Esophagus (tissue), 2 donors: ENCODE data around the gene ZNF836. TPM values are rescaled to one million over a fixed set of nuclear protein-coding genes. Genes with fewer than 3 reads are reported as not detected.
A peak's percentile ranks its signal among the peaks of the same experiment; 100 is the strongest.

ENCODE experiments used
- H3K27ac ChIP-seq, 2 donors: one replicate each; pipeline ENCODE4 v1.5.1; 2013; ENCODE audit warnings: low read depth in 2 of 2, mild to moderate bottlenecking in 2 of 2, inconsistent platforms in 1 of 2, low read length in 1 of 2, moderate library complexity in 1 of 2
- H3K27me3 ChIP-seq, 2 donors: one replicate each; pipeline ENCODE4 v1.6.1; 2013; ENCODE audit warnings: low read length in 2 of 2, control low read depth in 1 of 2, mild to moderate bottlenecking in 1 of 2; ENCODE audit not compliant: insufficient read depth in 2 of 2, control insufficient read depth in 1 of 2
- H3K36me3 ChIP-seq, 2 donors: one replicate each; pipeline ENCODE4 v1.6.1; 2013; ENCODE audit warnings: low read length in 1 of 2; ENCODE audit not compliant: control insufficient read depth in 2 of 2, insufficient read depth in 2 of 2
- H3K4me1 ChIP-seq, 2 donors: one replicate each; pipeline ENCODE4 v1.6.1; 2013; ENCODE audit warnings: low read length in 1 of 2; ENCODE audit not compliant: control insufficient read depth in 2 of 2, insufficient read depth in 2 of 2
- H3K4me3 ChIP-seq, 2 donors: one replicate each; pipeline ENCODE4 v1.5.1; 2013; ENCODE audit warnings: low read length in 2 of 2, mild to moderate bottlenecking in 2 of 2, low read depth in 1 of 2, moderate library complexity in 1 of 2
- H3K9me3 ChIP-seq, 2 donors: one replicate each; pipeline ENCODE4 v1.6.1; 2013; ENCODE audit warnings: mild to moderate bottlenecking in 2 of 2, low read depth in 1 of 2, low read length in 1 of 2, moderate library complexity in 1 of 2; ENCODE audit not compliant: control insufficient read depth in 2 of 2, insufficient read depth in 1 of 2
- WGBS, 2 donors: extraction: QIAGEN DNeasy Blood & Tissue Kit; methylation state at CpG; one replicate each; pipeline ENCODE4 v1.1.7; 2013; 5-methylcytosine and 5-hydroxymethylcytosine counted together
- polyA plus RNA-seq, 2 donors: library from polyadenylated mRNA; stranded (reverse); fragments of 200-250 nt; gene quantifications; one replicate each; pipeline ENCODE4 v1.2.3, GENCODE V29; 2013
- donor health status: healthy with polysubstance abuse.
- donor health status: Bipolar disorder and iron deficiency.

The ZNF836 gene
- polyA plus RNA-seq, 2 donors, result 3.0 to 4.4 TPM

DNA sequence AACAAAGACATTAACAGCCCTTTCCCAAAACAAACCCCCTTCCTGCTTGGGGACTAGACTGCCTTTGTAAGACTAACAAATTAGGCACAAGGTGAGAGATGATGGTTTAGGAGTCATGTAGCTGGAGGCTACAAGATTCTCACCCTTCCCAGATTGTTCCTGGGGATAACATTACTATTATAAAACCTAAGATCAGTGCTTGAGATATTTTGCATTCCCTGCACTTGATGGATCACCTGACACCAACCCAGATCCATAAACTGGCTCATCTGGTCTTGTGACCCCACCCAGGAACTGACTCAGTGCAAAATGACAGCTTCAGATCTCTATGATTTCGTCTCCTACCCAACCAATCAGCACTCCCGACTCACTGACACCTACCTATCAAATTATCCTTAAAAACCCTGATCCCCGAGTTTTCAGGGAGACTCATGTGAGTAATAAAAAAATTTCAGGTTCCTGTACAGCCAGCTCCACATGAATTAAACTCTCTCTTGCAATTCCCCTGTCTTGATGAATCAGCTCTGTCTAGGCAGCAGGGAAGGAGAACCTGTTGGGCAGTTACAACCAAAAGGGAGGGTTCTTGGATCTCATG, 29.3 kb downstream of the ZNF836 start:
- Histone ChIP-seq H3K4me1 (no peaks in the 10 kb centered on the region), H3K27me3 (no peaks in the 10 kb centered on the region), H3K27ac (peak overlapping the region; percentile 14 to 57), H3K36me3 (no peaks in the 10 kb centered on the region), H3K9me3 (no peaks in the 10 kb centered on the region), H3K4me3 (no peak overlapping the region)
- WGBS, 2 donors, result 54 to 72% methylated on average over 3 of the region's 3 CpGs

DNA sequence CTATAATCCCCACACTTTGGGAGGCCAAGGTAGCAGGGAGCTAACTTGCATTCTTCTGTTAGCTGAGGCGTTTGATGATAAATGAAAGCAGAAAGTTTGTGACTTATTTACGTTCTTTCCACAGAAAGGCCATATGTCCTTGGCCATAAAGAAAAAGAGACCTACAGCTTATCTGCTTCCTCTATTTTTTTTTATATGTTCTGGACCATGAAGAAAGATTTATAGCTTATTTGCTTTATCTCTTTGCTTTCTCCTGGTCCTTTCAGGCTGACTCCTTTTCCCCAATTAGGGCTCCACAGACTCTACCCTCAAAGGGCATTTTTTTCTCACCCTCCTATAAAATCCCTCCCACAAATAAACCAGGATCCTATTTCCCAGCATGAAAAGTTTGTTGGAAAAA, 30.2 kb downstream of the ZNF836 start:
- no peak overlapping the region for H3K27ac ChIP-seq

DNA sequence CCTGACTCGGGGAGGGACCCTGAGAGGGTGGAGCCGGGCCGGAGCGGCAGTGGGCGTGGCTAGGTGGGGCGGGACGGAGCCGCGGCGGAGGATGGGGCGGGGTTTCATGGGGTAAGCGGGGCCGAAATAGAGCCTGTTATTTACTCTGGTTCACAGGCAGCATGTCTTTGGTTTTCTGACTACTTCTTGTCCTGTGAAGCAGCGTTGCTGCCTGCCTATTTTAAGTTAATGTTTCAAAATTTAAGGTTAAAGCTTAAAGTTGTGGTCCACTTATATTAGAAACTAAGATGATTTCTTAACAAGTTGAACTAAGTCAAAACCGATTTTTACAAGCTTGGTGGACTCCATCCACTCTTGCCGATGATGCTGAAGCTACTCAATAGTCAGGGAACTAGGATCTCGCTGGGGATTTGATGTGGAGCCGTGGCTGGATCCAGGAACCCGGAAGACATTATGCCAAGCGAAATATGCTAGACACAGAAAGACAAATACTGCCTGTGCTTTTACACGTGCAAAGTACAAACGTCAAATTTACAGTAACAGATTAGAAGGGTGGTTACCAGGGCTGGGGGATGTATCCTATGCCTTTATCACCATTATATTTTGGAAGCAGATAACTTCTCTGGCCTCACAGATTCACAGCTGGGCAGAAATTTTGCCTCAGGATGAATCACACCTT, 31.2 kb downstream of the ZNF836 start:
- WGBS, 2 donors, result 9 to 14% methylated on average over 22 of the region's 22 CpGs
- Histone ChIP-seq H3K27me3 (no peaks in the 10 kb centered on the region), H3K9me3 (peaks cover 0 to 2% of the 10 kb centered on the region in 2 donors), H3K4me1 (no peaks in the 10 kb centered on the region), H3K4me3 (peak overlapping the region in 1 of 2 donors; percentile 83), H3K36me3 (no peaks in the 10 kb centered on the region), H3K27ac (peak overlapping the region; percentile 61 to 96)

More for the DNA sequence above, 30.2 kb downstream of the ZNF836 start:
- Histone ChIP-seq H3K4me3 (no peak overlapping the region), H3K27me3 (no peaks in the 10 kb centered on the region), H3K4me1 (no peaks in the 10 kb centered on the region), H3K9me3 (no peaks in the 10 kb centered on the region), H3K36me3 (no peaks in the 10 kb centered on the region)
- WGBS, 2 donors, result 72 to 84% methylated on average over 2 of the region's 2 CpGs

DNA sequence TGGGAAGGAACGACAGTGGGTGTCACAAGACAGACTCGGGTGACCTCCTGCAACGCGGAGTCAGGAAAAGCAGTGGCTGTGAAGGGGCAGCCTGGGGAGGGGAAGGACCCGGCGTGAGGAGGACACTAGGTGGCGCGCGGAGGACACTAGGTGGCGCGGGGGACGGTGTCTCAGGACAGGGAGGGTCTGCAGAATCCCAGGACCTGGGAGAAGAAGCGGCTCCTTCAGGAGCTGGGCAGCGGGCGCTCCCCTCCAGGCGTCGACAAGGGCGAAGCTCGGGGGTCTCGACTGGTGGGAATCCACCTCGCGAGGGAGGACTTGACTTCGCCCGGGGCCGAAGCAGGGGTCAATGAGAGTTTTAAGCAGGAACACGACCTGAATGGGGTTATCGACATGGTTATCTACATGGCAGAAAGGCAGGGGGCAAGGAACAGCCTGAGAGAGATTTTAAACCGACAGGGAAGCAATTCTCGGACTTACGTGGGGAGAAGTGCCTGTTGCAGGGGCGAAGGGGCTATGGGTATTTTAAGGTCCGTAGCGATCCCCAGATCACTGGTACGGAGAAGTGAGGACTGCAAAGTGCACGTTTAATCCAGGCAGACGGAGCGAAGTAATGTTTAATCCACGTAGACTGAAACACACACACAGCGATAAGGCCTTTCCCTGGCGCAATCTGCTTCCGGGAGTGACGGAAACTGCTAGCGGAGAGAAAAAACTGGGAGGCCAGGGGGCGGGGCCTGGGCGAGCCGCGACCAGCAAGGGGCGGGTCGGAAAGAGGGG, 32.0 kb downstream of the ZNF836 start, which contains the start of gene ZNF616:
Gene ZNF616 (minus strand): TSS at position 687 of the 780 bp plus-strand sequence. CDS start 9,426 bp downstream, outside the sequence.
- Histone ChIP-seq H3K9me3 (peaks cover 0 to 5% of the 10 kb centered on the region in 2 donors), H3K27ac (peak within 1 kb of the TSS; percentile 96), H3K27me3 (no peaks in the 10 kb centered on the region), H3K36me3 (no peaks in the 10 kb centered on the region), H3K4me1 (no peaks in the 10 kb centered on the region), H3K4me3 (peak within 1 kb of the TSS; percentile 75 to 83)
- WGBS, 2 donors, result 0 to 1% methylated on average over 48 to 49 of the region's 49 CpGs

DNA sequence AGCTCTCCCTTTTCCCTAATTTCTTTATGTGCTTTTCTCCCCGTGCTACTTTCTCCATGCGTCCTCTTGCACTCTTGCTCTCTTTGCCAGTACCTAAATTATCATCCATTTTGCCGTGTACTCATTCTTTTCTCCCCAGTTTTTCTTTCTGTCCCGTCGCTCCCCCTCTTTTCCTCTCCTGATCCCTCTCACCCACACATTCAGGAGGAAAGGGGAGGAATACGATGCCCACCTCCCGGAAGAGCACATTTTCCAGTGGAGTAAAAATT, 32.5 kb downstream of the ZNF836 start:
- H3K27me3 ChIP-seq, result no peaks in the 10 kb centered on the region
- H3K9me3 ChIP-seq, result peaks cover 0 to 5% of the 10 kb centered on the region in 2 donors
- peak overlapping the region; percentile 75 to 83 for H3K4me3 ChIP-seq
- WGBS, 2 donors, result 0 to 1% methylated on average over 7 of the region's 7 CpGs
- H3K36me3 ChIP-seq, result no peaks in the 10 kb centered on the region
- peak overlapping the region; percentile 96 for H3K27ac ChIP-seq
- no peaks in the 10 kb centered on the region for H3K4me1 ChIP-seq

DNA sequence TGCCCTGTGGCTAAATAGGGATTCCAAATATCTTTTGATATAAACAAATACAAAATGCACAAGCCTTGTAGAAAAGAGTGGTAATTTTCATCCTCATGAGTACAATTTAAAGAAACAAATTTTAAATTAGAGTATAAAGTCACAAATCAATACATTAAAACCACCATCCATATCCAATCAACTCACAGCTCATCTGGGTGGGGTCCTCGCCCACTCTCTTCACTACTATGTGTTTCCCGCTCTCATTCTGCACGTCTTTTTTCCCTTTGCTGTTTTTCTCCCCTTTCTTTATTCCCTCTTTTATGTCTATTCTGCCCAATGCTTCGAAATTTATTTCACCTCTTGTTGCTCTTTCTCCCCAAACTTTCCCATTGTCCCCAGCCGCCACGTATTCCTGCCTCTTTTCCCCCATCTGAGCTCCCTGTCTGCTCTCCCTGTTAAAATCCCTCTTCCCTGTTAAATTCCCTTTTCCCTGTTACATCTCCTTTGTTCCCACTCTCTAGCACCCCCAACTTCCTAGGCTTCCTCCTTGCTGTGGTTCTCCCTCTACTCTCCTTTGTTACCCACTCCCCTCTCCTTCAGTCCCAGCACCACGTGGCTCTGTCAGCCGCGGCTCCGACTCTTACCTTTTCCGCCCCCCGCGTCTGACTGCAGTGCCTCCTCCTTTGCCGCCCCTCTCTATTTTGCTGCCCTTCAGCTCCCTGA, 33.0 kb downstream of the ZNF836 start:
- 6 to 11% methylated on average over 14 of the region's 14 CpGs for WGBS, 2 donors
- Histone ChIP-seq H3K27me3 (no peaks in the 10 kb centered on the region), H3K36me3 (no peaks in the 10 kb centered on the region), H3K9me3 (peaks cover 4 to 8% of the 10 kb centered on the region in 2 donors), H3K4me3 (peak overlapping the region; percentile 75 to 83), H3K4me1 (no peaks in the 10 kb centered on the region), H3K27ac (peak overlapping the region; percentile 67 to 96)

DNA sequence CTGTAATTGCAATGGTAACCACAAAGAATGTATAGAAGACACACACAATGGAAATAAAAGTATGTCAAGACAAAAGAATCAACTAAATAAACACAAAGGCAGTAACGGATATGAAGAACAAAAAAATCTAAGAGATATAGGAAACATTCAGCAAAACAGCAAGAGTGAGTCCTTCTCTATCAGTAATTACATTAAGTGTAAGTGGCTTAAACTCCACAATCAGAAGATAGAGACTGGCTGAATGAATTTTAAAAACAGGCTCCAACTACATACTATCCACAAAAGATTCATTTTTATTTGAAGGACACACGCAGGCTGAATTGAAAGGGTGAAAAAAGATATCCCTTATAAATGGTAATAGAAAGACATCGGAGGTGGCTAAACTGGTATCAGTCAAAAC, 51.1 kb downstream of the ZNF836 start:
- peaks cover 25 to 34% of the 10 kb centered on the region in 2 donors for H3K36me3 ChIP-seq
- H3K9me3 ChIP-seq, result peaks cover 0 to 30% of the 10 kb centered on the region in 2 donors

DNA sequence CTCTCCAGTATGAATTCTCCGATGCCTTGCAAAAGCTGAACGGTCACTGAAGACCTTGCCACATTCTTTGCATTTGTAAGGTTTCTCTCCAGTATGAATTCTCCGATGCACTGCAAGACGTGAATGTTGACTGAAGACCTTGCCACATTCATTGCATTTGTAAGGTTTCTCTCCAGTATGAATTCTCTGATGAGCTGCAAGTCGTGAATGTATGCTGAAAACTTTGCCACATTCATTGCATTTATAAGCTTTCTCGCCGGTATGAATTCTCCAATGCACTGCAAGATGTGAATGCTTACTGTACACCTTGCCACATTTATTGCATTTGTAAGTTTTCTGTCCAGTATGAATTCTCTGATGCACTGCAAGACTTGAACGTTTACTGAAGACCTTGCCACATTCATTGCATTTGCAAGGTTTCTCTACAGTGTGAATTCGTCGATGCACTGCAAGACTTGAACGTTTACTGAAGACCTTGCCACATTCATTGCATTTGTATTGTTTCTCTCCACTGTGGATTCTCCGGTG, 55.8 kb downstream of the ZNF836 start:
- peaks cover 3 to 32% of the 10 kb centered on the region in 2 donors for H3K9me3 ChIP-seq
- no peaks in the 10 kb centered on the region for H3K4me1 ChIP-seq
- 96 to 98% methylated on average over 12 of the region's 12 CpGs for WGBS, 2 donors
- peaks cover 12 to 21% of the 10 kb centered on the region in 2 donors for H3K36me3 ChIP-seq
- H3K4me3 ChIP-seq, result no peak overlapping the region
- no peak overlapping the region for H3K27ac ChIP-seq
- no peaks in the 10 kb centered on the region for H3K27me3 ChIP-seq

More for the DNA sequence above, 51.1 kb downstream of the ZNF836 start:
- H3K27ac ChIP-seq, result no peak overlapping the region
- H3K4me3 ChIP-seq, result no peak overlapping the region
- no peaks in the 10 kb centered on the region for H3K4me1 ChIP-seq
- 93 to 96% methylated on average over 3 of the region's 3 CpGs for WGBS, 2 donors
- H3K27me3 ChIP-seq, result no peaks in the 10 kb centered on the region

DNA sequence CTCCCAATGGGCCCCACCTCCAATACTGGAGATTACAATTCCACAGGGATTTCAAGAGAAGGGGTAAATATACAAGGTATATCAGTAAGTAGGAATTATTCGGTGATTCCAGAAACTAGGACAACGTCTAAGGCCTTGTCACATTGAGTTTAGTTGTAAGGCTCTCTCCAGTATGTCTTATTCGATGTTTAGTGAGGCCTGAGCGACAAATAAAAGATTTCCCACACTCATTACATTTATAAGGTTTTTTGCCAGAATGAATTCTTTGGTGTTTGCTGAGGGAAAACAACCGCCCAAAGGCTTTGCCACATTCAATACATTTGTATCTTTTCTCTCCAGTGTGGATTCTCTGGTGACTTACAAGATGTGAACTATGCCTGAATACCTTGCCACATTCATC, 56.7 kb downstream of the ZNF836 start:
- Histone ChIP-seq H3K27ac (no peak overlapping the region), H3K27me3 (no peaks in the 10 kb centered on the region), H3K9me3 (peaks cover 3 to 32% of the 10 kb centered on the region in 2 donors), H3K36me3 (peaks cover 12 to 21% of the 10 kb centered on the region in 2 donors), H3K4me1 (no peaks in the 10 kb centered on the region), H3K4me3 (no peak overlapping the region)
- WGBS, 2 donors, result 97 to 99% methylated on average over 5 of the region's 5 CpGs
